HFFc6 (cell line): Measurements from ENCODE around the gene NIT1. TPM values are rescaled to one million over a fixed set of nuclear protein-coding genes. Genes with fewer than 3 reads are reported as not detected.
A peak's percentile ranks its signal among the peaks of the same experiment; 100 is the strongest.

Experiments
- DNase-seq: peaks from one replicate; pipeline ENCODE4 v3.0.0-alpha.2; 2018
- H3K27ac Mint-ChIP-seq: 2 replicates; pipeline ENCODE4 v1.8.0; 2020; ENCODE audit warnings: mild to moderate bottlenecking, mixed read lengths
- H3K27me3 Mint-ChIP-seq: 2 replicates; pipeline ENCODE4 v1.8.0; 2021; ENCODE audit warnings: mild to moderate bottlenecking, moderate library complexity, mixed read lengths; ENCODE audit not compliant: insufficient read depth
- H3K36me3 Mint-ChIP-seq: 2 replicates; pipeline ENCODE4 v1.8.0; 2021; ENCODE audit warnings: low read depth, mixed read lengths
- H3K4me1 Mint-ChIP-seq: 2 replicates; pipeline ENCODE4 v1.8.0; 2020; ENCODE audit warnings: low read depth, mixed read lengths
- H3K4me3 Mint-ChIP-seq: 2 replicates; pipeline ENCODE4 v1.8.0; 2020; ENCODE audit warnings: mild to moderate bottlenecking, moderate library complexity, mixed read lengths
- H3K9me3 Mint-ChIP-seq: 2 replicates; pipeline ENCODE4 v1.8.0; 2020; ENCODE audit warnings: mild to moderate bottlenecking, mixed read lengths
- CTCF ChIP-seq: fragments of 200-600 bp; sonication (generic); IDR thresholded peaks from 2 replicates; pipeline ENCODE4 v1.5.0; 2021; ENCODE audit warnings: antibody characterized with exemption, mild to moderate bottlenecking
- total RNA-seq, 6 experiments: library from RNA; stranded (reverse); fragmentation: NEBNext Ultra II Directional; extraction: Animal tissue kit (Norgen Biotek cat#: 25700); gene quantifications; 2 replicates in 1 of 6; 3 replicates in 5 of 6; pipeline ENCODE4 v1.2.3, GENCODE V29; 2021

The NIT1 gene
- total RNA-seq, 6 experiments from 2014 or later: 26.2 to 35.1 (median 32.5) TPM

- H3K36me3 Mint-ChIP-seq: no peaks in the 10 kb centered on the region
- no peak for TF ChIP-seq CTCF
- no peaks in the 10 kb centered on the region for H3K27me3 Mint-ChIP-seq
- H3K4me1 Mint-ChIP-seq: no peaks in the 10 kb centered on the region
- no peak overlapping the region for H3K4me3 Mint-ChIP-seq
- no peaks in the 10 kb centered on the region for H3K9me3 Mint-ChIP-seq
- no peak overlapping the region for H3K27ac Mint-ChIP-seq
- no peak for DNase-seq
Observed at GRCh38 chr1:161145832-161146231, 27.9 kb downstream of the NIT1 start.

GRCh38 chr1:161153176-161153575 lies 35.3 kb downstream of the NIT1 start:
- peaks cover 18% of the 10 kb centered on the region for H3K4me1 Mint-ChIP-seq
- peaks cover 20% of the 10 kb centered on the region; the same call in 1 of the 2 replicates for H3K36me3 Mint-ChIP-seq
- peak overlapping the region; percentile 99 for H3K27ac Mint-ChIP-seq
- TF ChIP-seq CTCF: no peak
- no peaks in the 10 kb centered on the region for H3K9me3 Mint-ChIP-seq
- DNase-seq: no peak
- H3K27me3 Mint-ChIP-seq: no peaks in the 10 kb centered on the region
- peak overlapping the region; percentile 96 for H3K4me3 Mint-ChIP-seq

GRCh38 chr1:161153682-161154337 lies 35.9 kb downstream of the NIT1 start, which contains the start of gene UFC1:
Gene UFC1, plus strand, starts transcription at chr1:161153978. Its CDS starts 20 bp downstream, at chr1:161153998.
- peak within 1 kb of the TSS; percentile 99 for H3K27ac Mint-ChIP-seq
- TF ChIP-seq CTCF: no peak
- H3K4me1 Mint-ChIP-seq: peaks cover 22% of the 10 kb centered on the region
- peak; percentile 92 for DNase-seq
- peaks cover 21% of the 10 kb centered on the region; the same call in 1 of the 2 replicates for H3K36me3 Mint-ChIP-seq
- peak within 1 kb of the TSS; percentile 96 for H3K4me3 Mint-ChIP-seq
- no peaks in the 10 kb centered on the region for H3K9me3 Mint-ChIP-seq
- H3K27me3 Mint-ChIP-seq: no peaks in the 10 kb centered on the region

- TF ChIP-seq CTCF: no peak
- peak overlapping the region; percentile 86; the same call in 1 of the 2 replicates for H3K27ac Mint-ChIP-seq
- peaks cover 39% of the 10 kb centered on the region for H3K4me1 Mint-ChIP-seq
- no peak for DNase-seq
- H3K27me3 Mint-ChIP-seq: no peaks in the 10 kb centered on the region
- peaks cover 27% of the 10 kb centered on the region; the same call in 1 of the 2 replicates for H3K36me3 Mint-ChIP-seq
- no peaks in the 10 kb centered on the region for H3K9me3 Mint-ChIP-seq
- no peak overlapping the region for H3K4me3 Mint-ChIP-seq
Observed at GRCh38 chr1:161157867-161158266, 40.0 kb downstream of the NIT1 start.

GRCh38 chr1:161158316-161159010 lies 40.6 kb downstream of the NIT1 start:
- peaks cover 34% of the 10 kb centered on the region for H3K4me1 Mint-ChIP-seq
- H3K9me3 Mint-ChIP-seq: no peaks in the 10 kb centered on the region
- H3K36me3 Mint-ChIP-seq: peaks cover 27% of the 10 kb centered on the region; the same call in 1 of the 2 replicates
- DNase-seq: no peak
- TF ChIP-seq CTCF: no peak; the same call in 1 of the 2 replicates
- peak overlapping the region; percentile 88 for H3K4me3 Mint-ChIP-seq
- H3K27me3 Mint-ChIP-seq: no peaks in the 10 kb centered on the region
- peak overlapping the region; percentile 86 for H3K27ac Mint-ChIP-seq
